ENCODE measurements around the gene ZNF652. TPM values are rescaled to one million over a fixed set of nuclear protein-coding genes. Genes with fewer than 3 reads are reported as not detected.
A peak's percentile ranks its signal among the peaks of the same experiment; 100 is the strongest.

The ZNF652 gene
- polyA plus RNA-seq, 1 of the 3 experiments (the other 2 are of a cell fraction) = 5.1 TPM

DNA sequence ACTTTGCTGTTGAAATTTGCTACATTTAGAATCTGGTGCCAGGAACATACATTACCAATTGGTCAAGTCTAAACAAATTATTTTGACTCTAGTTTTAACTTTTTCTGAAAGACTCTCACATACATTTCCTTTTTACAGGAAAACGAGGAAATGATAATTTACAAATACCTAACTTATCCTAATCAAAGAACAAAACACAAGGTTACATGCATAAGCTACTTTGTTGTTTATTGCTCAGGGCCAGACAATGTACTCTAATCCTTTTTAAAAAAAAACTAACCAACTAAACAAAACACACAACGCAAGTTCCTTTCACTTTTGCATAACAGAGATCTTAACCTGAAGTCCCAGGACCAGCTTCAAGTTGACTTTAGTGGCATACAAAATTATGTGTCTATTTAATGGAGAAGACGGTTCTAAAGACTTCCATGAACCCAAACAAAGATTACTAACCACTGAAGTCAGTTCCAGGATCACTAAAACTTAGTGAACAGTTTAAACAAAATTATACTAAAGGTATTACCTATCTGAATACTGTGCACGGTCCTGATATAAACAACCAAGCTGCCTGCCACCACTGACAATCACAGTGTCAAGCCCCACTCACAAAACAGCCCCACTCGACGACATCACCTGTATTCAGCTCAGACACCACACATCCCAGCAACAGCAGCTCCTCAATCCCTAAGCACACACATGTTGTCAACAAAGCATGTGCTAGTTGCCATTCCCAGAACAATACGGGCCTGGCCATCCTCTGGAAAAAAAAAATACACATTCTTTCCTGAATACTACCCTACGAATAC is 1.9 kb downstream of the ZNF652 start:
- Histone ChIP-seq H3K4me2 (peak overlapping the region; percentile 93), H4K20me1 (ENCODE audit: insufficient read depth) (peaks cover 55% of the 10 kb centered on the region), H2AFZ (ENCODE audit: low read depth) (no peak overlapping the region), H3K36me3 (replicated peaks in 1 of 2; ENCODE audit: control insufficient read depth in 1 of 2, insufficient read depth in 2 of 2, low read length in 1 of 2) (no peaks in the 10 kb centered on the region), H3K9me3 (no peaks in the 10 kb centered on the region), H3K79me2 (ENCODE audit: insufficient read depth) (peaks cover 63% of the 10 kb centered on the region), H3K9ac (peak overlapping the region; percentile 91), H3K27ac (ENCODE audit: low read depth in 2 of 2, low read length in 1 of 2) (peak overlapping the region; percentile 49 to 90; a peak in 2 of 4 replicates), H3K4me1 (ENCODE audit: control insufficient read depth in 1 of 2, insufficient read depth in 2 of 2, low read depth in 1 of 2, low read length in 1 of 2) (peaks cover 17 to 18% of the 10 kb centered on the region in 2 experiments; a peak in 3 of 4 replicates), H3K4me3 (ENCODE audit: low read depth in 2 of 2, low read length in 1 of 2) (peak overlapping the region; percentile 92 to 93), H3K27me3 (ENCODE audit: insufficient read depth) (no peaks in the 10 kb centered on the region), H3F3A (replicated peaks; ENCODE audit: insufficient read depth) (peaks cover 13% of the 10 kb centered on the region), H3K9me2 (no peaks in the 10 kb centered on the region)
- ChIA-PET CTCF (interaction anchor here (0.6 to 2.5 kb wide), 10 partner anchors 11 to 209 kb away, joined by 3 to 11 read pairs (median 4); no protein-coding TSS in a partner anchor), POLR2A (interaction anchor here (1.0 kb wide), 1 partner anchor 54 kb away, joined by 3 read pairs; no protein-coding TSS in a partner anchor)
- 35% methylated on average over 8 of the region's 8 CpGs for WGBS (ENCODE audit: low lambda C conversion rate)
- no peak for DNase-seq
- TF ChIP-seq RCOR1 (IDR thresholded peaks at IDR 0.05; ENCODE audit: low read length) (no peak), MXI1 (IDR thresholded peaks at IDR 0.05; ENCODE audit: low read depth, low read length) (peak; percentile 63; the same call in 1 of the 2 replicates)

DNA sequence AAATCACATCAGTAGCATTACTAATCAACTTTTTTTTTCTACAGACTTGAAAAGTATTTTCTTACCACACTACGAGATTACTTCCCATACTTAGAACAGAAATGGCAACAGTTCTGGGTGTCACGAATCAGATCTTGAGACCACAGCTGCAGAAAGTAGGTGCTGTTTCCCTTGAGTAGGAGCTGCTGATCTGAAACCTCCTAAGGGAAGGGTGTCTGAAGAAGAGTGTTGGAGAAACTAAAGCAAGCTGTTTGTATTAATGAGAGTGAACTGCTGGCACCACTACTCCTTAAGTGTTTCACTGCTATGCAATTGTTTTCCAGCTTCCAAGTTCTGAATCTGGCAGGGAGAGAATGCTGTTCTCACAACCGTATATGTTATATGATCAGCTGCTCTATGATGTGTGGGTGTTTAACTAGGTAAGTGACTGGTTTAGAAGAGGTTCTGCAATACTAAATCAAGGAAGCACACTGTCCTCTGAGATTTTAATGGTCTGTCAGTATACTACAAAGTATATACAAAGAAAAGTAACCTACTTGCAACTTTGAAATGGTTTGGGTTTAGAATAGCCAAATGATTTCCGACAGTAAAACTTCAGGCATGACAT is 3.3 kb downstream of the ZNF652 start:
- peak overlapping the region; percentile 93; the same call in 1 of the 2 replicates for H3K4me2 ChIP-seq
- no peaks in the 10 kb centered on the region for H3K27me3 ChIP-seq (ENCODE audit: insufficient read depth)
- H3K79me2 ChIP-seq (ENCODE audit: insufficient read depth) = peaks cover 77% of the 10 kb centered on the region
- ChIA-PET POLR2A (no interaction called here), CTCF (interaction anchor here (0.9 to 2.5 kb wide), 6 partner anchors 10 to 199 kb away, joined by 3 to 11 read pairs (median 6); no protein-coding TSS in a partner anchor)
- H3F3A ChIP-seq (replicated peaks; ENCODE audit: insufficient read depth) = peaks cover 11% of the 10 kb centered on the region
- no peaks in the 10 kb centered on the region for H3K9me3 ChIP-seq
- H3K27ac ChIP-seq (ENCODE audit: low read depth in 2 of 2, low read length in 1 of 2) = no peak overlapping the region
- no peak overlapping the region for H3K9ac ChIP-seq
- peaks cover 68% of the 10 kb centered on the region for H4K20me1 ChIP-seq (ENCODE audit: insufficient read depth)
- H3K9me2 ChIP-seq = no peaks in the 10 kb centered on the region
- peaks cover 17 to 18% of the 10 kb centered on the region in 2 experiments; a peak in 3 of 4 replicates for H3K4me1 ChIP-seq (ENCODE audit: control insufficient read depth in 1 of 2, insufficient read depth in 2 of 2, low read depth in 1 of 2, low read length in 1 of 2)
- TF ChIP-seq, protein P1, sequence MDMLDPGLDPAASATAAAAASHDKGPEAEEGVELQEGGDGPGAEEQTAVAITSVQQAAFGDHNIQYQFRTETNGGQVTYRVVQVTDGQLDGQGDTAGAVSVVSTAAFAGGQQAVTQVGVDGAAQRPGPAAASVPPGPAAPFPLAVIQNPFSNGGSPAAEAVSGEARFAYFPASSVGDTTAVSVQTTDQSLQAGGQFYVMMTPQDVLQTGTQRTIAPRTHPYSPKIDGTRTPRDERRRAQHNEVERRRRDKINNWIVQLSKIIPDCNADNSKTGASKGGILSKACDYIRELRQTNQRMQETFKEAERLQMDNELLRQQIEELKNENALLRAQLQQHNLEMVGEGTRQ (IDR thresholded peaks at IDR 0.05; ENCODE audit: borderline replicate concordance, low read depth, low read length) = no peak
- TF ChIP-seq, protein P2, sequence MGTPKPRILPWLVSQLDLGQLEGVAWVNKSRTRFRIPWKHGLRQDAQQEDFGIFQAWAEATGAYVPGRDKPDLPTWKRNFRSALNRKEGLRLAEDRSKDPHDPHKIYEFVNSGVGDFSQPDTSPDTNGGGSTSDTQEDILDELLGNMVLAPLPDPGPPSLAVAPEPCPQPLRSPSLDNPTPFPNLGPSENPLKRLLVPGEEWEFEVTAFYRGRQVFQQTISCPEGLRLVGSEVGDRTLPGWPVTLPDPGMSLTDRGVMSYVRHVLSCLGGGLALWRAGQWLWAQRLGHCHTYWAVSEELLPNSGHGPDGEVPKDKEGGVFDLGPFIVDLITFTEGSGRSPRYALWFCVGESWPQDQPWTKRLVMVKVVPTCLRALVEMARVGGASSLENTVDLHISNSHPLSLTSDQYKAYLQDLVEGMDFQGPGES (IDR thresholded peaks at IDR 0.05; ENCODE audit: low read depth, low read length) = no peak
- TF ChIP-seq YY1 (IDR thresholded peaks at IDR 0.05; ENCODE audit: low read depth) (no peak), RCOR1 (IDR thresholded peaks at IDR 0.05; ENCODE audit: low read length) (no peak), EZH2phosphoT487 (IDR thresholded peaks at IDR 0.05; ENCODE audit: borderline replicate concordance, low read depth) (no peak), TEAD4 (IDR thresholded peaks at IDR 0.05; ENCODE audit: borderline replicate concordance, insufficient read depth) (no peak), FOSL2 (IDR thresholded peaks at IDR 0.05; ENCODE audit: borderline replicate concordance, low read depth) (no peak)
- TF ChIP-seq, protein P3, sequence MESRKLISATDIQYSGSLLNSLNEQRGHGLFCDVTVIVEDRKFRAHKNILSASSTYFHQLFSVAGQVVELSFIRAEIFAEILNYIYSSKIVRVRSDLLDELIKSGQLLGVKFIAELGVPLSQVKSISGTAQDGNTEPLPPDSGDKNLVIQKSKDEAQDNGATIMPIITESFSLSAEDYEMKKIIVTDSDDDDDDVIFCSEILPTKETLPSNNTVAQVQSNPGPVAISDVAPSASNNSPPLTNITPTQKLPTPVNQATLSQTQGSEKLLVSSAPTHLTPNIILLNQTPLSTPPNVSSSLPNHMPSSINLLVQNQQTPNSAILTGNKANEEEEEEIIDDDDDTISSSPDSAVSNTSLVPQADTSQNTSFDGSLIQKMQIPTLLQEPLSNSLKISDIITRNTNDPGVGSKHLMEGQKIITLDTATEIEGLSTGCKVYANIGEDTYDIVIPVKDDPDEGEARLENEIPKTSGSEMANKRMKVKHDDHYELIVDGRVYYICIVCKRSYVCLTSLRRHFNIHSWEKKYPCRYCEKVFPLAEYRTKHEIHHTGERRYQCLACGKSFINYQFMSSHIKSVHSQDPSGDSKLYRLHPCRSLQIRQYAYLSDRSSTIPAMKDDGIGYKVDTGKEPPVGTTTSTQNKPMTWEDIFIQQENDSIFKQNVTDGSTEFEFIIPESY (IDR thresholded peaks at IDR 0.05; ENCODE audit: borderline replicate concordance, low read depth) = no peak
- DNase-seq = no peak
- H3K36me3 ChIP-seq (replicated peaks in 1 of 2; ENCODE audit: control insufficient read depth in 1 of 2, insufficient read depth in 2 of 2, low read length in 1 of 2) = no peaks in the 10 kb centered on the region
- WGBS (ENCODE audit: low lambda C conversion rate) = 83% methylated on average over 4 of the region's 4 CpGs
- H3K4me3 ChIP-seq (ENCODE audit: low read depth in 2 of 2, low read length in 1 of 2) = no peak overlapping the region
- no peak overlapping the region for H2AFZ ChIP-seq (ENCODE audit: low read depth)
